ENCODE data around the gene ATP6V0A1.
A peak's percentile ranks its signal among the peaks of the same experiment; 100 is the strongest.

The ATP6V0A1 gene

GRCh38 chr17:42428141-42428944 is 30.3 kb upstream of the ATP6V0A1 start:
- TF ChIP-seq REST (IDR thresholded peaks at IDR 0.05; ENCODE audit: insufficient replicate concordance, low read depth) = no peak
- no peak for TF ChIP-seq SPI1 (IDR thresholded peaks at IDR 0.05; ENCODE audit: borderline replicate concordance, low read depth)
- peak; percentile 76 for TF ChIP-seq CTCF (IDR thresholded peaks at IDR 0.05; ENCODE audit: insufficient read depth, low read length)
- H3K27ac ChIP-seq (replicated peaks) = no peak overlapping the region
- peaks cover 16% of the 10 kb centered on the region for H3K27me3 ChIP-seq (ENCODE audit: insufficient read depth, poor library complexity, severe bottlenecking)
- DNase-seq (ENCODE audit: low read depth in 1 of 2, low spot score in 1 of 2) = peak in 1 of 2 experiments; percentile 67
- no peak overlapping the region for H3K4me3 ChIP-seq (replicated peaks; ENCODE audit: insufficient read depth, low read length)

DNA sequence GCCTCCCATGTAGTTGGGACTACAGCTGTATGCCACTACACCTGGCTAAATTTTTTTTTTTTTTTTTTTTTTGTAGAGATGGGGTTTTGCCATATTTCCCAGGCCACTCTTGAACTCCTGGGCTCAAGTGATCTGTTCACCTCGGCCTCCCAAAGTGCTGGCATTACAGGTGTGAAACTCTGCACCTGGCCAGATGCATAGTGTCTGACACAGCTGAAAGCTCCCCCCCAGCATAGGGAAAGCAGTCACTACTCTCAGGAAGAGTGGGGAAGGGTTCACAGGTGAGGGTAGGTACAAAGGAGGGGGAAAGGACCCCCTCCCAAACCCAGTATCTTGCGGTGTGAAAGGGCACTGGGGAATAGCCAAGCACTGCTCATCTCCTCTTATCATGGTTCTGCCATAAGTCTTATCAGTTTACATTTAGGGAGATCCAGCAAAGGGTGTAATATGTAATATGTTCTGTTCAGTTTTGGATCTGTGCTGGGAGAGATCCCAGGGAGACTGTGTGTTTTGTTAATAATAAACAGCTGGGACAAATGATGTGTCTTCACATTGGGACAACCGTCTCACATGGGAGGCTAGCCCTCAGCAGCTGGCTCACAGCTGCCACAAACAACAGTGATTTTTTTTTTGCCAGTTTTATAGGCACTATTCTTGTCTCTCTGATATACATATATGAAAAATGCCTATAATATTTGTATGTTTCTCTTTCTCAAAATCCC is 28.8 kb upstream of the ATP6V0A1 start:
- TF ChIP-seq GABPA (IDR thresholded peaks at IDR 0.05; ENCODE audit: low read depth) (no peak), SPI1 (IDR thresholded peaks at IDR 0.05; ENCODE audit: borderline replicate concordance, low read depth) (no peak), POLR2AphosphoS5 (IDR thresholded peaks at IDR 0.05; ENCODE audit: low read depth) (no peak), REST (IDR thresholded peaks at IDR 0.05; ENCODE audit: insufficient replicate concordance, low read depth) (no peak)
- DNase-seq (ENCODE audit: low read depth in 1 of 2, low spot score in 1 of 2) = no peak
- Histone ChIP-seq H3K27me3 (ENCODE audit: insufficient read depth, poor library complexity, severe bottlenecking) (peaks cover 4% of the 10 kb centered on the region), H3K4me3 (replicated peaks; ENCODE audit: insufficient read depth, low read length) (no peak overlapping the region), H3K27ac (replicated peaks) (no peak overlapping the region)

- peak in 1 of 2 experiments; percentile 12 for DNase-seq (ENCODE audit: low read depth in 1 of 2, low spot score in 1 of 2)
- H3K27ac ChIP-seq (replicated peaks) = no peak overlapping the region
- H3K4me3 ChIP-seq (replicated peaks; ENCODE audit: insufficient read depth, low read length) = no peak overlapping the region
- H3K27me3 ChIP-seq (ENCODE audit: insufficient read depth, poor library complexity, severe bottlenecking) = no peaks in the 10 kb centered on the region
- TF ChIP-seq POLR2AphosphoS5 (IDR thresholded peaks at IDR 0.05; ENCODE audit: low read depth) (no peak), CTCF (IDR thresholded peaks at IDR 0.05; ENCODE audit: insufficient read depth, low read length) (no peak)
Observed at GRCh38 chr17:42431758-42432161, 26.9 kb upstream of the ATP6V0A1 start.

- no peak for TF ChIP-seq POLR2AphosphoS5 (IDR thresholded peaks at IDR 0.05; ENCODE audit: low read depth)
- no peak for TF ChIP-seq CTCF (IDR thresholded peaks at IDR 0.05; ENCODE audit: insufficient read depth, low read length)
- TF ChIP-seq REST (IDR thresholded peaks at IDR 0.05; ENCODE audit: insufficient replicate concordance, low read depth) = no peak
- no peak for TF ChIP-seq GABPA (IDR thresholded peaks at IDR 0.05; ENCODE audit: low read depth)
- TF ChIP-seq SPI1 (IDR thresholded peaks at IDR 0.05; ENCODE audit: borderline replicate concordance, low read depth) = no peak
- H3K27ac ChIP-seq (replicated peaks) = no peak overlapping the region
- no peaks in the 10 kb centered on the region for H3K27me3 ChIP-seq (ENCODE audit: insufficient read depth, poor library complexity, severe bottlenecking)
- H3K4me3 ChIP-seq (replicated peaks; ENCODE audit: insufficient read depth, low read length) = no peak overlapping the region
- DNase-seq (ENCODE audit: low read depth in 1 of 2, low spot score in 1 of 2) = no peak
Observed at GRCh38 chr17:42436391-42436790, 22.3 kb upstream of the ATP6V0A1 start.
